Coronary artery (tissue), 2 donors: ENCODE data around the gene HOXB4.

Source experiments
- DNase-seq: peaks from one replicate; pipeline ENCODE4 v3.0.0-alpha.2; 2017; ENCODE audit warnings: low spot score
- H3K27ac ChIP-seq, 2 donors: fragments of 200-600 bp; sonication (generic); one replicate each; pipeline ENCODE4 v1.5.1; 2016 to 2019
- H3K4me3 ChIP-seq: fragments of 200-600 bp; sonication (generic); 2 replicates; pipeline ENCODE4 v1.5.1; 2016; ENCODE audit warnings: mild to moderate bottlenecking, moderate library complexity
- TF ChIP-seq, protein P1 (sequence below): fragments of 200-600 bp; sonication (generic); IDR thresholded peaks from one replicate; pipeline ENCODE4 v1.5.1; 2019; ENCODE audit warnings: antibody characterized with exemption

The HOXB4 gene

DNA sequence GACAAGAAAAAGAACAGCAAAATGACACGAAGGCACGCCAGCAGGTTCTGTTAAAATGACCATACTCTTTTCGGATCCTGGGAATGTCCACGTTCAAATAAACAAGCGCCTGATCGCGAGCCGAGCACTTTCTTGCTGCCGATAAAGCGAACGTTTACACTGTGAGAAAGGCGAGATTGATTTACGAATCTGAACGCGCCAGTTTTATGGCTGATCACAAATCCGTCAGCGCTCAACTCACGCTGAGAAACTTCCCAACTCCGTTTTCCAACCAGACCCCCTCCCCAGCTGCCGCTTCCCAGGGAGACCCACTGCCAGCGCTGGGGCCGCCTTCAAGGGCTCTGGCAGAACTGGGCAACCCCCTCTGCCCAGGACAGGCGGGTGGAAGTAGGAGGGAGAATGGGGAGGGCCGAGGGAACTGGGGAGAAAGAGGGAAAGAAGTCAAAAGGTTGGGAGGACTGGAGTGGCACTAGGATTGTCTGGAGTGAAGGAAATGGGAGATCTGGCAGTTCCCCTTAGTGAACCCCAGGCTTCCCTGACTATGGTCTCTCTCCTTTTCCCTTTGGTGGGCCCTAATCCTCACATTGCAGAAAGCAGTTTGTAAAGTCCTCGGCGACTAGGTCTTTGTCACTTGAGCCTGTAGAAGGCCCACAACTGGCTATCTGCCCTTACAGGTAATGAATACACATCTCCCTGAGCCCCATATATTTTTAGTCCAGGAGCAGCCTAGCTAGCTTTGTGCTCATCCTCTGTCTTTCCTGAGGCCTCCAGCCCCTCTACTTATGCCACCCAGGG is 6.9 kb downstream of the HOXB4 start:
- no peak for DNase-seq
- TF ChIP-seq, protein P1, sequence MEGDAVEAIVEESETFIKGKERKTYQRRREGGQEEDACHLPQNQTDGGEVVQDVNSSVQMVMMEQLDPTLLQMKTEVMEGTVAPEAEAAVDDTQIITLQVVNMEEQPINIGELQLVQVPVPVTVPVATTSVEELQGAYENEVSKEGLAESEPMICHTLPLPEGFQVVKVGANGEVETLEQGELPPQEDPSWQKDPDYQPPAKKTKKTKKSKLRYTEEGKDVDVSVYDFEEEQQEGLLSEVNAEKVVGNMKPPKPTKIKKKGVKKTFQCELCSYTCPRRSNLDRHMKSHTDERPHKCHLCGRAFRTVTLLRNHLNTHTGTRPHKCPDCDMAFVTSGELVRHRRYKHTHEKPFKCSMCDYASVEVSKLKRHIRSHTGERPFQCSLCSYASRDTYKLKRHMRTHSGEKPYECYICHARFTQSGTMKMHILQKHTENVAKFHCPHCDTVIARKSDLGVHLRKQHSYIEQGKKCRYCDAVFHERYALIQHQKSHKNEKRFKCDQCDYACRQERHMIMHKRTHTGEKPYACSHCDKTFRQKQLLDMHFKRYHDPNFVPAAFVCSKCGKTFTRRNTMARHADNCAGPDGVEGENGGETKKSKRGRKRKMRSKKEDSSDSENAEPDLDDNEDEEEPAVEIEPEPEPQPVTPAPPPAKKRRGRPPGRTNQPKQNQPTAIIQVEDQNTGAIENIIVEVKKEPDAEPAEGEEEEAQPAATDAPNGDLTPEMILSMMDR, result no peak

DNA sequence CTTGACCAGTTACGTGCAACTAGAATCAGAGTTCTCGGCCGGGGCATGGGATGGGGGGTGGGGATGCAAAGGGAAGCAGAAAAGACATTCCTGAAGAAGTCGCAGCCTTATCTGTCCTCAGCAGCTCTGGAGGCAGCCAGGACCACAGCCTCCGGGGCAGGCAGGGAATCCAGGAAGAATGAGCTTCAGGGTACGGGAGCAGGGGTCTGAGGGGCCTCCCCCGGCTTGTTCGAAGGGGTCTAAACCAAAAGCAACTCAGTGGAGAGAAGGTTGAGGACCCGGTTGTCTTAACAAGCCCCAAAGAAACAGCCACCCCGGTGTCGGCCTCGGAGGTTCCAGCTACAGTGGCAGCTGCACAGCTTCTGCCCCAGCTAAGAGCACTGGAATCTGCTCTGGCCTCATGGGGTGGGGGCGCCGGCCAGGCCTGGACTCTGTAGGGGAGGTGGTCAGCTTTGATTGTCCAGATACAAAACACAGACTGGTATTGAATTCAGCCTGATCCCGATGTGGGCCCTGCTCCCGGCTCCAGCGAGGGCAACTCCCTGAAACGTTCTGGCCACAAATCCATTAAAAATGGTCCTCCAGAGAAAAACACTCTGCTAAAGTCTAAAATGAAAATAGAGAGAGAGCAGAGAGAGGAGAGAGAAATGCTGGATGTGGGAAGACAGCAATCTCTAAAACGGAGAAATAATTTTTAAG is 7.7 kb downstream of the HOXB4 start:
- Histone ChIP-seq H3K27ac (peak overlapping the region in 1 of 2 donors; percentile 57), H3K4me3 (peak overlapping the region; percentile 9)
- DNase-seq, result no peak
- TF ChIP-seq, protein P1, result no peak

More for the DNA sequence above, 6.9 kb downstream of the HOXB4 start:
- H3K4me3 ChIP-seq, result peak overlapping the region; percentile 9
- peak overlapping the region in 1 of 2 donors; percentile 57 for H3K27ac ChIP-seq

DNA sequence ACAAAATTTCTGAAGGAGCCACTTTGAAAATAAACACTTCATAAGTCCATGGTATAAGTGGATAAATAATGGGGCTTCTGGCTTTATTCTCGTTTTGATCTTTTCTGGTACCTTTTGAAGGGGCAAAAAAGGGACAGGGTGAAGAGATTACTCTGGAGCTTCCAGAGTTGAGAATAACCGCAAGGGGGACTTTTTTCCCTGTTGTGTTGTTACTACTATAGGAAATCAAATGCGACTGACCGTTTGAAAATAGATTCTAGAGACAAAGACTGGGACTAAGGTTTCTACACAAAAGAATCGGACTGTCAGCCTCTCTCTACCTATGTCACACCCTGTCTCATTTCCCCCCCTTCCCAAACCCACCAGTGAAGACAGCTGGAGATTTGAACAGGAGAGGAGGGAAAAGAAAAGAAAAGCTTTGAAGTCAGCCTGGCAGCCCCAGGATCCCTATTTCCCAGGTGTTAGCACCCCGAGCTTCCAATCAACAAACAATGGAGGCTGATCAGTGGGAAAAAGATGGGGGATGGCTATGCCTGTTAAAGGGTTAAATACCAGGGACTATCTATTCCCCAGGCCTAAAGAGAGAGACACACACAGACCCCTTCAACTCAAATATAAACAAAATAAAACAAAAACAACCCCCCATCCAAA is 8.4 kb downstream of the HOXB4 start:
- Histone ChIP-seq H3K27ac (peak overlapping the region in 1 of 2 donors; percentile 57), H3K4me3 (no peak overlapping the region)
- DNase-seq, result no peak
- TF ChIP-seq, protein P1, result no peak

DNA sequence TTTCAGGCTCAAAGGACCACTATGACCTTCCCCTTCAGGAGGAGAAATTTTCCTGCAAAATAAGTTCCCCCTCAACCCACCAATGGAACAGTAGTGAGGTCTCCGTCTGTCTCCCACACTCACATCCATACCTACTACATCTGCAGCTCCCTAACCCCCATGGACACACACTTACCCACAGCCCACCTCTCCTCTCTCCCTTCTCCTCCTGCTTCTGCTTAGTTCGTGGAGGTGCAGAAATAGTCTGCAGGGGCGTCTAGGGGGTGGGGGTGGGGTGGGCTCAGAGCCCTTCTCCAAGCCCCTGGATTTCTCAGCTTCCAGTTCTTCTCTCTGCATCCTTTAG is 8.9 kb downstream of the HOXB4 start:
- TF ChIP-seq, protein P1, result no peak
- Histone ChIP-seq H3K4me3 (peak overlapping the region; percentile 36), H3K27ac (no peak overlapping the region)
- no peak for DNase-seq

DNA sequence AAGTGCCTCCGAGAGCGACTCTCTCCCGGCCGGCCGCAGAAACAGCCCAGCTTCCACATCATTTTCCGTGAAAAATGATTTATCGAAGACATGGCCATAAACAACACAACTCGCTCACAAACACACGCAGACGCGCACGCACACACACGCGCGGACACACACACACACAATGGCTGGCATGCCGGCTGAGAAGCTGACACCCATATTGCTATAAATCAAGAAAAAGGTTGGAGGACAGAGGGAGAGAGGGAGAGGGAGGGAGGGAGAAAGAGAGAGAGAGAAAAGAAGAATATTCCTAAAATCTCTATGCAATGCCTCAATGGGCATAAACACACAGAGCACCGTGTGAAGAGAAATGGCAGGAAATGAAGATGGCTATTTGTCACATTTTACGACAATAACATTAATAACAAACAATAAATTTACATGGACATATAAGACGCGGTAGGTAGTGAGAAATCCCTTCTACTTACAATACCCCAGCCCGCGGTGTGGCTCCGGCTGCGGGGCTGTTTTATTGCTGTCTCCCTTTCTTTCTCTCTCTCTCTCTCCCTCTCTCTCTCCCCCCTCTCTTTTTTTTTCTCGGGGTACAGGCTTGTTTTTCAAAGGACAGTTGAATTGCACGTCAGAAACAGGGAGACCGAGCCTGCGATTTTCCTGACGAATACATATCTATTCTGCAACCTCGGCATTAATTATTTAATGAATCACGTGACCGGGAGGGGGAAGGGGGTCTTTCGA is 9.5 kb downstream of the HOXB4 start:
- H3K4me3 ChIP-seq, result peak overlapping the region; percentile 36
- TF ChIP-seq, protein P1, result no peak
- DNase-seq, result no peak
- H3K27ac ChIP-seq, result peak overlapping the region in 1 of 2 donors; percentile 5

DNA sequence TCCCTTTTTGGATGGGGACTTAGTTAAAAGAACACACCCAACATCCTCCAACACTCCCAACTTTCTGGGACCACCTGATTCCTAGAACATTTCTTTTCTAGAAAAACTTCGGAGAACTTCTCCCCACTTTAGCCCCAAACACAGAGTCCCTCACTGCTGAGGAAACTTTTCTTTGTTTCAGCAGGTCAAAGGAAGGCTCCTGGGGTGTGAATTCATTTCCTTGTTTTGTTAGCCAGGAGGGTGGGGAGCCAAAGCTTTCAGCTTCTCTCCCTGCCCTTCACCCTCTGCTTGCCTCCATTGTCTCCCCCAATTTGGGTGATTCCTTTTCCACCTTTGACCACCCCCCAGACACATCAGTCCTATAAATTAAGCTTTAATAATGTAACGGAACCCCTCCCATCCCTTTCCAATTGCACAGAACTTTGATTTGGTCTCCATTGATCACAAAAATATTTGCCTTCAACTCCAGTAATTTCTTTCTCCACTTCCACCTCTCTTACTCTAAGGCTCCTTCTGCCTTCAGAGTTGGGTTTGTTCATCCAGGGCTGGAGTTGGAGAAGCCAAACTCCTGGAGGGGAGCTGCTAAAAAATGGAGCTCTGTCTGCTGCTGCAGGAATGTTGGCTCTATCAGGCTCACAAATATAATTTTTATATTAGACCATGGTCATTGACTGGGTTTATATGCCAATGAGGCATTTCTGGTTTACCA is 10.3 kb downstream of the HOXB4 start:
- TF ChIP-seq, protein P1, result no peak
- DNase-seq, result no peak
- Histone ChIP-seq H3K4me3 (peak overlapping the region; percentile 36), H3K27ac (peak overlapping the region in 1 of 2 donors; percentile 40)
